Hematopoietic multipotent progenitor cell treated with erythropoietin and hydrocortisone succinate and interleukin-3 and kit ligand, for 8 days (in vitro differentiated cells): ENCODE measurements around the gene EFCC1.

ENCODE experiments used
- DNase-seq: peaks from one replicate; pipeline ENCODE4 v3.0.0-alpha.2; 2015

The EFCC1 gene

DNA sequence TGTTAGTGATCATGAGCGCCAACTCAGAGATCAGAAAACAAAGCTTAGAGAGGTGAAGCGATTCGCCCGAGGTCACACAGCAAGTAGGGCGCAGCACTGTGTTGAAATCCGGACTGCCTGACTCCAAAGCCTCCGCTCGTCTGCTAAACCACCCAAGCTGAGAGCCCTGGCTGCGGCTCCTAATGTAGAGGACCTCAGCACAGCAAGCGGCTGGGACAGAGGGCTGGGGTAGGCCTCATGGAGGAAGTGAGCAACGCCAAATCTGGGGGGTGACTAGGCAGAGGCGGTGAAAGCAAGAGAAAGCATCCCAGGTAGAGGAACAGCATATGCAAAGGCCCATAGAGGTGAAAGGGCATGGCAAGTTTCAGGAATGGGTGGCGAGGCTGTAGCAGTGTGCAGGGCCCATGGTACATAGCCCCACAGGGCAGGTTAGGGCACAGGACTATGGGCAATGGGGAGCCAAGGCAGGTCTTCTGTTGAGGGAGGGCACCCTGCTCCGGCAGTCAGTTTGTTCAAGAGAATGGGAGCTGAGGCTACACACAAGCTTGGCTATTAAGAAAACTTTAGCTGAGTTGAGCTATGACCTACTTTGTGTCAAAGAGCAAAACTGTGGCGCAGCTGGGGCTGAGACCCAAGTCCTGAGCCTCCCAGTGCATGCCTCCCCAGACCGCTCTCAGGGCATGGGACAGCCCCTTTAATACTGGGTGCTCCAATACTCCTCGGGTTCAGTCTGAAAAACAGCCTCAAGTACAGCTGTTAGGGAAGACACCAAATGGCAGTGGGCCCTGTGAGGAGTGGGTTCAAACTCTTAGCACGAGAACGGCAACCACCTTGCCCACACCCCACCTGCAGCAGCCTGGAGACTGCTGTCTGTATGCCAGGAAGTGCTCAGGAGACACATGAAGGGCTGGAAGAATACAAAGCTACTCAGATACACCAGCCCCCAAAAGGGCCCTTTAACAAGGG is 6.2 kb upstream of the EFCC1 start:
- no peak for DNase-seq

DNA sequence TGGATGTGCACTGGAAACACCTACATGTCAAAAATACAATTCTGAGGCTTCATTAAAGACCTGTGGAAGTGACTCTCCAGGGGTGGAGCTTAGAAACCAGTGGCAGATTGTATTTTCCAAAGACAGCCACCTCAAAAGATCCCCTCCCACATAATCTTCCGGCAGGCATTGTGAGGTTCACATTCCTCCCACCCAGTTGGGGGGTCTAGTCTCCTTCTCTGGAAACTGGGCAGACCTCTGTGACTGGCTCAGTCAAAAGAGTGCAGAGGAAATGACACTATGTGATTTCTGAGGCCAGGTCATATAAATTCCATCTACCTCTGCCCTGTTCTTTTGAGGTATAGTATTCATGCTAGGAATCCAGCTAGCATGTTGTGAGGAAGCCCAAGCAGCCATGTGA is 5.4 kb upstream of the EFCC1 start:
- DNase-seq = no peak

DNA sequence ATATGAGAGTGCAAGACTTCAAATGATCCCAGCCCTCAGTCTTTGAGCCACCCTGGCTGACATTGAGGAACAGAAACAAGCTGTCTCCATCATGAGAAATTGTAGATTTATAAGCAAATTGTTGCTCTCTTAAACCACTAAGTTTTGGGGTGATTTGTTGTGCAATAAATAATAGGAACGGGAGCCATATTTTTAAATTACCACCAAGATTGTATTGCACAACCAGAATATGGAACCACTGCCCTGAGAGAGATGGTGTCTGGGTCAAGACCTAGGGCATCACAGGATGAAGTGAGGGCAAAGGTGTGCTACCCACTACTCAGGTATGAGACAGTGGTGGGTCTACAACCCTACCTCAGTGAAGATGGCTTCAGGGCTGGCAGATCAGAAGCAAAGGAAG is 4.9 kb upstream of the EFCC1 start:
- no peak for DNase-seq

DNA sequence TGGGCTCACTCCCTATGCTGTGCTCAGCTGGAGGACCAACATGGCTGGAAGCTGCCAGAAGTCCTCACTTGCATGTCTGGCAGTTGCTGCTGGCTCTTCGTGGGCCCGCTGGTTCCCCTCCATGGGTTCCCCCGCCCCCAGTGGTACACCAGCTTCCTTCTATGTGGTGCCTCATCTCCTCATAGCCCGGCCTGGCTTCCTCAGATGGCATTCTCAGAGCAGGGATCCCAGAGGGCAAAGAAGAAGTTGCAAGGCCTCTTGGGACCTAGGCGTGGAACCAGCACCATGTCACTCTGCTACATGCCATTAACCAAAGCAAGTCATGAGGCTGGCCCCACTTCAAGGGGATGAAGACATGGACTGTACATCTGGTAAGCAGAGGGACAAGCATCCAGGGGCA is 4.4 kb upstream of the EFCC1 start:
- no peak for DNase-seq

DNA sequence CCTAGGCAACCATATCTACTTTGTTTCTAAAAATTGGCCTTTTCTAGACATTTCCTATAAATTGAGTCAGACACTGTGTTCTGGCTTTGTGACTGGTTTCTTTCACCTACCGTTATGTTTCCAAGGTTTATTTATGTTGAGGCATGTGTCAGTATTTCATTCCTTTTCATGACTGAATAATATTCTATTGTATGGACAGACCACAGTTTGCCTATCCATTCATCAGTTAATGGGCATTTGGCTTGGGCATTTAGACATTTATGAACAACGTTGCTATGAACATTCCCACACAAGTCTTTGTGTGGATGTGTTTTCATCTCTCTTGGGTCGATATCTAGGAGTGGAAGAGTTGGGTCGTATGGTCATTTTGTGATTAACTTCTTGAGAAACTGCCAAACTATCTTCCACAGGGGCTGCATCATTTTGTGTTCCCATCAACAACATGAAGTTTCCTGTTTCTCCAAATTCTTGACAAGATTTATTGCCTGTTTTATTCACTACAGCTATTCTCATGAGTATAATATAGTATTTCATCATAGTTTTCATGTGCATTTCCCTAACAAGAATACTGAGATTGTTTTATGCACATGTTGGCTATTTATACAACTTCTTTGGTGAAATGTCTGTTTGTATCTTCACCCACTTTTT is 3.5 kb upstream of the EFCC1 start:
- no peak for DNase-seq

DNA sequence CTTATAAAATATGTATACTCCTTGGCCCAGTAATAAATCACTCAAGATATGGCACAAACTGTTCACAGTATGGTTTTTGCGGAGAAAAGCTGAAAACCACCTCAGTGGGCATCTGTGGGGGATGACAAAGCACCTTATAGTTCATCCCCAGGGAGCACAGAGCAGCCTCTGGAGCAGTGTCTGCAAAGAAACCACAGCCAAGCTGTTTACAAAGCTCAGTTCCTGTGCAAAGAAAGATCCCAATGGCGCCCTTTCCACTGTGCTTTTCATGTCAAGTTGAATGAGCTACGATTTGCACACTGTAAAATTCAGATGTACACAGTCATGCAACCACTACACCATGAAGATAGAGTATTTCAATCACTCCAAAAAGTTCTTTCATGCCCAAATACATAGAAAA is 2.5 kb upstream of the EFCC1 start:
- no peak for DNase-seq

DNA sequence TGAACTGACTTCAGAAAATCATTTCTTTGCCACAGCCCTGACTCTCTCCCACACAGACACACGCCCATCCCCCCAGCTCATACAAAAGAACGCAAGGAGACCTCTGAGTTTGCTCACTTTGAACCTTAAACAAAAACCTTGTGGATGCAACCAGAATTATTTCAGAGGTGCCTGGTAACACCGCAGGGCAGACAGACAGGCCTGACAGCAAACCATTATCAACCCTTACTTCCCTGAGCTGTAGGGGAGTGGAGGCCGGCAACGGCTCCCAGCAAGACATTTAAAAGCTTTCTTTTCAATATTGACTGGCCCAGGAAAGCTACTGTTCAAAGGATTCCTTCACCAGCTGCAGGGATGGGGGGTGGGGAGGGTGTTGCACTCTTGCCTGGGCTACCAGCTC is 2.0 kb upstream of the EFCC1 start:
- DNase-seq = no peak

DNA sequence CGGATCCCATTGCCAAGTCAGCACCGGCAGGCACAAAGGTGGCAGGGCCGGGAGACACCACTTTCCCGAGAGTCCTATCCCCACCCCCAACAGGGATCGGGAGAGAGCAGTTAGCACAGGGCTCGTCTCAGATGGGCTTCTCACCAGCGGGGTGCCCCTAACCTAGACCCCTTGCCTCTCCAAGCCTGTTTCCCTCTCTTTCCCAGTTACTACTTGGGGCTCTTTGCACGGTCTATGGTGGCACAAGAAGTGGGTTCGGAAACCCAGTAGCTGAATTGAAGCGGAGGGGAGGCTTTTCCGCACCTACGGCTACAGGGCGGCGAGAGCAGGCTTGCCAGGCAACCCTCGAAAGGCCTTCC is 383 bp upstream of the EFCC1 start:
- DNase-seq = no peak

DNA sequence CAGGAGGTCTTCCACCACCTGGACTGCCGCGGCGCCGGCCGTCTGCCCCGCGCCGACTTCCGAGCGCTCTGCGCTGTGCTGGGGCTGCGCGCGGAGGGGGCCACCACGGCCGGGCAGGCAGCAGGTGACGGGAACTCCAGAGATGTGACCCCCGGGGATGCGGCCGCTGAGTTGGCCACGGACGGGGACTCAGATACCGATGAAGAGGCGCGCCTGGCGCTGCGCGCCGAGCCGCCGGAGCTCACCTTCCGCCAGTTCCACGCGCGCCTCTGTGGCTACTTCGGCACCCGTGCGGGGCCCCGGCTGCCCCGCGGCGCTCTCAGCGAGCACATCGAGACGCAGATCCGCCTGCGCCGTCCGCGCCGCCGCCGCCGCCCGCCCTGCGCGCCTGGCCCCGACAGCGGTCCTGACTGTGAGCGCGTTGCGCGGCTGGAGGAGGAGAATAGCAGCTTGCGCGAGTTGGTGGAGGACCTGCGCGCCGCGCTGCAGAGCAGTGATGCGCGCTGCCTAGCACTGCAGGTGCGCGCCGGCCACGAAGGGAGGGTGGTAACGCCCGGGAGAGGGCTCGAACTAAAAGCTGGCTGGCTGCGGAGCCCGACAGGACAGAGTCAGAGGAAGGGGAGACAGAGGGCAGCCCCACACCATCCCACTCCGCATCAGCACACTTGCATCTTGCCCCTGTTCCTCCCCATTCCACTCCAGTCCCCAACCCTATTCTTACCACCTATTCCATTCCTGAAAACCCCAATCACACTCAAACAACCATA is 885 bp downstream of the EFCC1 start:
- no peak for DNase-seq

DNA sequence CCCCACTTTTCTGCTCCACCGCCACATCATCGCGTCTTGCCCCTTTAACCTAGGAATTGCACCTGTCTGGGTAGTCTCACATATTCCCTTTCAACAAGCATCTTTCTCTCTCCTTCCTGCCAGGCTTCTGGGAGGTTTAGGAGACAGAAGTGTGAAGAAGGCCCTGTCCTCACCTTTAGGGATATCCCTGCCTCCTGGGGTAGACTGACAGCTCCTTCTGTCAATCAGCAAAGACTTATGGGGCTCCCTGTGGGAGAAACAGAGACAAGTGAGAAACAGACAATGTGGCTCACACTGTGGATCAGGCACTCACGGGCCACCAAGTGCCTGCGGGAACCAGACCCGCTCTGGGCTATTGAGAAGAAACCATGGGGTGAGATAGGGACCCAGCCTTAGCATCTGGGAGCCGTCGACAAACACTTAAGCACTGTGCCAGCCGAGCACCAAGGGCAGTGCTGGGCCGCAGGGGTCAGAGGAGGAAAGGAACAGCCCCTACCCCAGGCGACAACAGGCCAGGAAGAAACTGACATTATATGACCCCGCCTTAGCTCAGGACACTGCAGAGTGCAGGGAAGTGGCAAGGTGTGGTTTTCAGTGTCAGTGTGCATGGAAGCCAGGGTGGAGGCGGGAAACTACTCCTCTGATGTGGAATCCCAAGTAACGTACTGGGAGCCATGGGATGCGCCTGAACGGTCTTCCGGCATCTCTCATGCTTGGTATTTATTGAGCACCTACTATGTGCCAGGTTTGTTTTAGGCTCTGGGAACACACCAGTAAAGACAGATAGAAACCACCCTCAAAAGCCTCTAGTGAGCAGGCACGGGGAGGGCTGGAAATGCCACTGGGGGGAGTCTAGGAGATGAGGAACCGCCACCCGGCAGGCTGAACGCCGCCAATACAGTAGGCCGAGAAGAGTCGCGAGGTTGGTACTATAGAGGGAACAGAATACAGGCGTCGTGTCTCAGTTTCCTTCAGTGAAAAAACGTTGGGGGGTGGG is 1.8 kb downstream of the EFCC1 start:
- no peak for DNase-seq

DNA sequence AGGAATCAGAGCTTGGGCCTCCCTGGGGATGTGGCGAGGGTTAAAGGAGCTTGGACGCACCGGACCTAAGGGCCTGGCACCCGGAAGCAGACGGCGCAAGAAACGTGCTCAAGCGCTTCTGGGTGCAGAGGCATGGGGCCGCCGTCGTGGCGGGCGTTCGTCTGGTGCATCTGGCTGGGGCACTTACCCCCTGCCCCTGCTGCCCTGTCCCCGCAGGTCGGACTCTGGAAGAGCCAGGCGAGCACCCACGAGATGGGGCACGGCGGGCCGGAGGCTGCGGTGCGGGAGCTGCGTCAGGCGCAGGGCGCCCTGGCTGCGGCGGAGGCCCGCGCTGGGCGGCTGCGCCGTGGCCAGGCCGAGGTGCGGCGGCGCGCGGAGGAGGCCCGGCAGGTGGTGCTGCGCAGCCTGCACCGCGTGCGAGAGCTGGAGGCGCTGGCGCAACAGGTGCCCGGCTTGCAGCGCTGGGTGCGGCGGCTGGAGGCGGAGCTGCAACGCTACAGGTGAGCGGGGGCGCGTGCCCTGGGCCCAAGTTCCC is 2.5 kb downstream of the EFCC1 start:
- no peak for DNase-seq

DNA sequence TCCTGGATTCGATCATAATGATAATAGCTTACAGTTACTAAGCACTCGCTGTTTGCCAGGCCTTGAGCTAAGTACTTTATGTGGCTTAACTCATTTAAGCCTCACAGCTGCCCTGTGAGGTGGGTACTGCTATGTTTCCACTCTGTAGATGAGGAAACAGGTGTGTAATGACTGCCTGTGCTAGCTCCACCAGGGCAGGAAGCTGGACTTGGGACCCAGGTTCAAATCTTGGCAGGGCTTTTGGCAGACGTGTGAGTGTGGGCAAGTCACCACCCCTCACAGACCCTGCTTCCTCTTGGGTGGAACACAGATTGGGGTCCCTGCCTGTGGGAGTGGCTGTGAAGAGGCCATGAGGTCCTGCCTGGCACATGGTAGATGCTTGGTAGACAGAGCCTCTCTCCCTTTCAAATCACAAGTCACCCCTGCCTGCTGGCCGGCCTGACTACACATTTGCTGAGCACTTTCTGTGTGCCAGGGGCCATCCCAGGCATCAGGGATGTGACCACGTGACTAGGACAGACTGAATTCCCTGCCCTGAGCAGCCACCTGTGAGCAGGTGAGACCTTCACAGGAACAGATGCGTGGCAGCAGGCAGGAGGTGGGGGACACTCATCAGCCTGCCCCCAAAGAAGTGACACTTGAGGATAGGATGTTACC is 3.7 kb downstream of the EFCC1 start:
- DNase-seq = no peak

DNA sequence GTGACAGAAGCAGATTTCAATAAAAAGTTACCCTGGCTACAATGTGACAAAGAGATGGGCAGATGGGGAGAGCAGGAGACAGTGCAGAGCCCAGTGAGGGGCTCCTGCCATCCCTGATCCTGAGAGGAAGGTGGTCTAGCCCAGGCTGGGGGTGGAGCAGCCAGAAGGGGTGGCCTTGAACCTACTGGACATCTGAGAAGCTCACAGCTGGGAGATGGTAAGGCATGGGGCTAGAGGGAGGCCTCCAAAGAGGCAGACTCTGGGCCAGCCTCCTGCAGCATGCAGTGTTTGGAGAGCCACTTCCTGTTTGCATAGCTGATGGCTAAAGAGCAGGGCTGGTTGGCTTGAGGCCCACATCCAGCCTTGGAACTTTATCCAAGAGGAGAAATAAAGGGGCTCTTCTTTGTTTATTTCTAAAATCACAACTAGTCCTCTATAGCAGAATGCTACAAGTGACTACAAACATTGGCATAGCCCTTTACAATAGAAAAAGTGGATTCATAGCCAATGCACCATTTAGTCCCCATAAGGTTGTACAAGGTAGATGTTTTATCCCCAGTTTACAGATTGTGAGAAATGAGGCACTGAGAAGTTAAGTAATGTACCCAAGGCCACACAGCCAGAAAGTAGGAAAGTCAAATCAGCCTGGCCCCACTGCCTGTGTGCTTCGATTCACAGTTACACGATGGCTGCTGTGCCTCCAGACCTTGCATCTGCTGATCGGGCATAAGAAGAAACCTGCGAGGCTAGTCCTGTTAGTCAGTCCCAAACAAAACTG is 4.6 kb downstream of the EFCC1 start:
- DNase-seq = no peak

DNA sequence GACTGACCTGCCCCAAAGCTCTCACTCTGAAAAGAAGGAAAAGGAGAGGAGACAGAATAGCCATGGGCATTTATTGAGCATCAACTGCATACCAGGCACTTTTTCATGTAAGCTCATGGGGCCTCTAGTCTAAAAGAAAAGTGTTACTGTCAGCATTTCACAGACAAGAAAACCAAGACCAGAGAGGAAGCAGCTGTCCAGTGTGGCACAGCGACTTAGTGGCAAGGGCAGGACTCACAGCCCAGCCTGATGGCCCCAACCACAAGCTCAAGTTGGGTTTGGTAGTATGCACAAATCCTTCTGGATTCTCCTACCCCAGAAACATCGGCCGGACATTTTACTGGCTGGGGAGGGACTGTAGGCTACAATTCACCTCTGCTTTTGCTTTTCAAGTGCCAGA is 5.8 kb downstream of the EFCC1 start:
- no peak for DNase-seq

DNA sequence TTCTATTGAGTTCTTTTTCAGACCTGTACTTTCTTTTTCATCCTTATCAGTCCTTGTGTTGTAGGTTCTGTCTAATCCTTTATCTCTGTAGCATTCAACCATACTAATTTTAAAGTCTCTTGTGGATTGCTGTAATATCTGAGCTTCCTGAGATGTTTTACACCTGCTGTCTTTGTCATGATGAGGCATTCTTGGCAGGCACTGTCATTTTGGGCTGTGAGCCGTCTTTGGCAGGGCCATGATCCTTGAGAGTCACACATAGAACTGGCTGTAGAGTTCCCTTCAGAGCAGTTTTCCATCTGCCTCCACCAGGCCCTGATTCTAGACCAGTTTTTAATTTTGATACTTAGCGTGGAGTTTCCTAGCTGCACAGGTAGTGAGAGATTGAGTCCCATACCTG is 6.7 kb downstream of the EFCC1 start:
- DNase-seq = no peak

DNA sequence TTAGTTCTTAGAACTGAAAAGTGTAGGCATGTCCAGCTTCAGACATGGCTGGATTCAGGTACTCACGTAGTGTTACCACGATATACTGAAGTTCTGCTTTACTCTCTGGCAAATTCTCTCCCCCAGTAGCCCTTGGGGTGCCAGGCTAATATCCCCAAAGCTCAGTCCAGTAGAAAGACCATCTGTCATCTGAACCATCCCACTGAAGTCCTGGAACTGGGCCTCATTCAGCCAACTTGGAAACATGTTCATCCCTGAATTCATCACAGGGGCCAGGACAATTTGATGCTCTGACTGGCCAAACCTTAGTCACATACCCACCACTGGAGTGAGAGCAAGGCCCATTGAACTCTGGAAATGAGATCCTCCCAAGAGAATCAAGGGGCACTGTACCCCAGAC is 8.2 kb downstream of the EFCC1 start:
- DNase-seq = no peak

DNA sequence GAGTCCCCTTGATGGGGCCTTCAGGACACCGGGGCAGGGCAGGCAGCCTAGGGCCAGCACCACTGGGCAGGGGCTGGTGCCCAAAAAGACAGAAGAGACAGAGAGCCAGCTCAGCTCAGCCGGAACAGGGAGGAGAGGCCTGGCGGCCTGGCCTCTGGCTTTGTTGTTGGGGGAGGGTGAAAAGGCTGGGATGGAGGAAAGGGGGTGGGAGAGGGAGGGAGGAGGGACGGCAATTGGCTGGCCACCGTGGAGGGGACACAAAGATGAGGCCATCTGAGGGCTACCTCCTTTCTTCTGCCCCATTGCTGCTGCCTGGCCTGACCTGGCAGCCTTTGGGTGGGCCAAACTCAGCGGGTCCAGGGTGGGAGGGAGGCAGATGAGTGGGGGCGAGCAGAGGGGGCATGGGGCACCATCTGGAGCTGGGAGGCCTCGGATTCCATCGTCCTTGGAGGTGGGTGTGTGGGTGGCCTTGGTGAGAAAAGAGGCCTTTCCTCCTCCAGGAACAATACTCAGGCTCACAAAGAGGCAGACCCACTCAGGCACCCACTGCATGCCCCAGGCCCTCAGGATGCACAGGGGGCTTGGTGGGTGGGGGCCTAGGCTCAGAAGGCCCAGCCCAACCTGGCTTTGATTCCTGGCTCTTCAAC is 9.3 kb downstream of the EFCC1 start:
- DNase-seq = no peak

DNA sequence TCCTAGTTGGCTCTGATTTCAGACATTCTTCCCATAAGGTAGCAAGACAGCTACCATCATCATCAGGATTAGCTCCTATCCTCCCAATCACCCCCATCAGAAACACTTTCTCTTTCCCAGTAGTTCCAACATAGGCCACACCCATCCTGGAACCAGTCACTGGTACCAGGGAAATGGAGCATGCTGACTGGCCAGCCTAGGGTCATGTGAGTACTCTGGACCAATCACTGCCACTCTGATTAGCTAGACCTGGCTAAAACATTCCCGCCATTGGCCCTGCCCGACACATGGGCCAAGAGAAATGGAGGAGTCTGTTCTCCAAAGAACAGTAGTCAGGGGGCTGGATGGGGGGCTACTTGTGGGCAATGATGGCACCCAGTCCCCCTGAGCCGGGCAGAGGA is 12.4 kb downstream of the EFCC1 start:
- DNase-seq = no peak

DNA sequence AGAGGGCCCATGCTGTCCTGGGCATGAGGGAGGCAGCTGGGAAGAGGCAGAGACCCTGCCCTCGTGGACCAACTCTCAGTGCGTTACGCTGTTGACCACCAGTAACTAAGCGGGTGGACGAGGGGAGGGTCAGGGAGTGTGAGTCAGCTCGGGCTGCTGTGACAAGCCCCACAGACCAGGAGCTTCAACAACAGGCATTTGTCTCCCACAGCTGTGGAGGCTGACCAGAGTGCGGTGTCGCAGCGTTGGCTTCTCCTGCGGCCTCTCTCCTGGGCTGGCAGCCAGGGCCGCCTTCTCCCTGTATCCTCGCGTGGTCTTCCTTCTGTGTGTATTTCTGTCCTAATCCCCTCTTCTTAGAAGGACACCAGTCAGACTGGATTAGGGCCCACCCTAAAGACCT is 13.0 kb downstream of the EFCC1 start:
- no peak for DNase-seq

DNA sequence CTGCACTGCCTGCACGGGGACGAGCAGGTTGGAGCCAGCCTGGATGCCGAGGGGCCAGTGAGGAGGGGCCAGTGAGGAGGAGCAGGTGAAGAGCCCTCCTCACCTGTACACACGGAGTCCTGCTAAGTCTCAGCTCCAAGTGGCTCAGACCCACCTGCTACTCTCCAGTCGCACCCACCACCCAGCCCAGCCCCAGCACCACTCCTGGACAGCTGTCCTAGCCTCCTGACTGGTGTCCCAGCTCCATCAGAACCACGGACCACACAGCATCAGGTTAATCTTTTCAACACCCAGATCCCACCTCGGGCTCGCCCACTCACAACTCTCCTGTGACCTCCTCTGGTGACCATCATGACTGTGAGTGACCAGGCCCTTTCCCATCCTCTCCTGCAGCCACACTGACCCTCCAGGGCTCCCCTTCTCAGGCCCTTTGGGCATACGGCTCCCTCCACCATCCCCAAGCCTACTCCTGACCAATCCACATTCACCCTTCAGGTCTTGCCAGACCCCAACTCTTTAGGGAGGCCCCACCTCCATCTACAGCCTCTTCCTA is 13.8 kb downstream of the EFCC1 start:
- DNase-seq = no peak
